SK-N-SH (cell line): Measurements from ENCODE around the gene CRIP3. TPM values are rescaled to one million over a fixed set of nuclear protein-coding genes. Genes with fewer than 3 reads are reported as not detected.

Source experiments
- CTCF ChIA-PET: fragments of 300-600, 350-600 bp; formaldehyde crosslinking; extraction: SDS; loops from one replicate; lab custom pipeline; 2021; lab: Yijun Ruan, JAX
- POLR2A ChIA-PET: fragments of 350-600 bp; sonication (Branson Sonifier 250); formaldehyde crosslinking; extraction: SDS; loops from one replicate; lab custom pipeline; 2020; ENCODE audit warnings: antibody characterized with exemption, inconsistent platforms; lab: Yijun Ruan, JAX
- DNase-seq: peaks from one replicate; pipeline ENCODE4 v3.0.0; 2012
- H2AFZ ChIP-seq: fragments of 200-600 bp; sonication (generic); 2 replicates; pipeline ENCODE4 v1.8.1; 2016; ENCODE audit warnings: antibody characterized with exemption, mild to moderate bottlenecking, low read depth
- H3F3A ChIP-seq: fragments of 200-600 bp; sonication (generic); replicated peaks from 2 replicates; pipeline ENCODE3; 2016; ENCODE audit warnings: antibody characterized with exemption, mild to moderate bottlenecking; ENCODE audit not compliant: insufficient read depth
- H3K27ac ChIP-seq, 2 experiments: fragments of 200-500 bp in 1 of 2; fragments of 200-600 bp in 1 of 2; sonication (Bioruptor generic) in 1 of 2; sonication (generic), shearing (Covaris generic) in 1 of 2; 2 replicates each; pipeline versions ENCODE4 v1.5.1 to v1.6.1; 2014 to 2016; ENCODE audit warnings: low read depth in 2 of 2, inconsistent platforms in 1 of 2, low read length in 1 of 2, mild to moderate bottlenecking in 1 of 2, mixed read lengths in 1 of 2
- H3K27me3 ChIP-seq: fragments of 200-600 bp; sonication (generic), shearing (Covaris generic); 2 replicates; pipeline ENCODE4 v1.6.1; 2016; ENCODE audit warnings: mixed run types; ENCODE audit not compliant: insufficient read depth
- H3K36me3 ChIP-seq, 2 experiments: fragments of 200-500 bp in 1 of 2; fragments of 200-600 bp in 1 of 2; sonication (Bioruptor generic) in 1 of 2; sonication (generic) in 1 of 2; replicated peaks in 1 of 2; 2 replicates each; pipeline versions ENCODE3 to v1.5.1; 2014 to 2016; ENCODE audit warnings: low read length in 1 of 2, mild to moderate bottlenecking in 1 of 2; ENCODE audit not compliant: insufficient read depth in 2 of 2, control insufficient read depth in 1 of 2
- H3K4me1 ChIP-seq, 2 experiments: fragments of 200-500 bp in 1 of 2; fragments of 200-600 bp in 1 of 2; sonication (Bioruptor generic) in 1 of 2; sonication (generic), shearing (Covaris generic) in 1 of 2; 2 replicates each; pipeline versions ENCODE4 v1.5.1 to v1.6.1; 2014 to 2016; ENCODE audit warnings: low read depth in 1 of 2, low read length in 1 of 2, mixed run types in 1 of 2; ENCODE audit not compliant: insufficient read depth in 2 of 2, control insufficient read depth in 1 of 2
- H3K4me2 ChIP-seq: fragments of 200-600 bp; sonication (generic), shearing (Covaris generic); 2 replicates; pipeline ENCODE4 v1.6.1; 2017; ENCODE audit warnings: mixed run types
- H3K4me3 ChIP-seq, 2 experiments: fragments of 200-500 bp in 1 of 2; fragments of 200-600 bp in 1 of 2; sonication (Bioruptor generic) in 1 of 2; sonication (generic), shearing (Covaris generic) in 1 of 2; 2 replicates each; pipeline versions ENCODE4 v1.5.1 to v1.8.1; 2014 to 2016; ENCODE audit warnings: low read depth in 2 of 2, inconsistent platforms in 1 of 2, low read length in 1 of 2, mild to moderate bottlenecking in 1 of 2, mixed read lengths in 1 of 2, moderate library complexity in 1 of 2
- H3K79me2 ChIP-seq: fragments of 200-600 bp; sonication (generic); 2 replicates; pipeline ENCODE4 v1.8.1; 2017; ENCODE audit warnings: mild to moderate bottlenecking; ENCODE audit not compliant: insufficient read depth
- H3K9ac ChIP-seq: fragments of 200-600 bp; sonication (generic); 2 replicates; pipeline ENCODE4 v1.6.1; 2017; ENCODE audit warnings: mixed run types
- H3K9me2 ChIP-seq: fragments of 200-600 bp; sonication (generic); 2 replicates; pipeline ENCODE4 v1.6.1; 2017; ENCODE audit warnings: mixed run types
- H3K9me3 ChIP-seq: fragments of 200-600 bp; sonication (generic); 2 replicates; pipeline ENCODE4 v1.6.1; 2017; ENCODE audit warnings: mixed run types, mild to moderate bottlenecking, moderate library complexity
- H4K20me1 ChIP-seq: fragments of 200-600 bp; sonication (generic); 2 replicates; pipeline ENCODE4 v1.6.1; 2017; ENCODE audit warnings: mild to moderate bottlenecking, mixed run types; ENCODE audit not compliant: insufficient read depth
- CHD2 ChIP-seq: fragments of 150-350 bp; IDR thresholded peaks from 2 replicates; pipeline ENCODE4 v1.6.1; 2018; ENCODE audit warnings: low read length; ENCODE audit not compliant: partially characterized antibody
- ELF1 ChIP-seq: IDR thresholded peaks from 2 replicates; pipeline ENCODE4 v1.4.0; 2012
- EP300 ChIP-seq, 2 experiments: IDR thresholded peaks; 2 replicates each; pipeline versions ENCODE4 v1.4.0 to v1.6.1; 2012; ENCODE audit warnings: borderline replicate concordance in 1 of 2, low read depth in 1 of 2, low read length in 1 of 2
- EZH2phosphoT487 ChIP-seq: fragments of 200-600 bp; sonication (generic); IDR thresholded peaks from 2 replicates; pipeline ENCODE4 v1.6.1; 2017; ENCODE audit warnings: low read depth, mixed run types, mild to moderate bottlenecking, antibody characterized with exemption, moderate library complexity, borderline replicate concordance
- FOSL2 ChIP-seq: IDR thresholded peaks from 2 replicates; pipeline ENCODE4 v1.4.0; 2012; ENCODE audit warnings: low read depth, mild to moderate bottlenecking, moderate library complexity, borderline replicate concordance
- FOXJ3 ChIP-seq: sonication (generic); formaldehyde crosslinking; IDR thresholded peaks from 2 replicates; pipeline ENCODE4 v1.5.1; 2020; ENCODE audit warnings: mild to moderate bottlenecking, missing genetic modification reagents
- GABPA ChIP-seq: IDR thresholded peaks from 2 replicates; pipeline ENCODE4 v1.4.0; 2012; ENCODE audit warnings: low read depth, mild to moderate bottlenecking
- JUND ChIP-seq: IDR thresholded peaks from 2 replicates; pipeline ENCODE4 v1.4.0; 2012
- MXI1 ChIP-seq: IDR thresholded peaks from 2 replicates; pipeline ENCODE4 v1.6.1; 2012; ENCODE audit warnings: mild to moderate bottlenecking, low read depth, low read length, improper control_type of control experiment
- NFIC ChIP-seq: IDR thresholded peaks from 2 replicates; pipeline ENCODE4 v1.4.0; 2012; ENCODE audit warnings: borderline replicate concordance
- RFX5 ChIP-seq: IDR thresholded peaks from 2 replicates; pipeline ENCODE4 v1.6.1; 2012; ENCODE audit warnings: mild to moderate bottlenecking, improper control_type of control experiment, low read length
- WGBS: methylation state at CpG from one replicate; pipeline ENCODE4 v1.1.6; 2017; ENCODE audit warnings: low lambda C conversion rate; 5-methylcytosine and 5-hydroxymethylcytosine counted together
- polyA plus RNA-seq, 3 experiments: library from polyadenylated mRNA; depleted of rRNA; stranded (reverse); fragments of >200 nt; gene quantifications; 2 replicates each; pipeline ENCODE4 v1.2.3, GENCODE V29; 2012
- TF ChIP-seq, protein P1 (sequence below): fragments of 200-600 bp; sonication (generic); IDR thresholded peaks from 2 replicates; pipeline ENCODE4 v1.6.1; 2017; ENCODE audit warnings: antibody characterized with exemption, mild to moderate bottlenecking, moderate library complexity
- TF ChIP-seq, protein P2 (sequence below): IDR thresholded peaks from 2 replicates; pipeline ENCODE4 v1.4.0; 2012; ENCODE audit warnings: low read depth, borderline replicate concordance
- TF ChIP-seq, protein P3 (sequence below): IDR thresholded peaks from 2 replicates; pipeline ENCODE4 v1.6.1; 2012; ENCODE audit warnings: mild to moderate bottlenecking, low read depth, low read length, moderate library complexity
- TF ChIP-seq, protein P4 (sequence below): IDR thresholded peaks from 2 replicates; pipeline ENCODE4; 2012

Gene CRIP3
- polyA plus RNA-seq, 1 of the 3 experiments (the other 2 are of a cell fraction): not detected

DNA sequence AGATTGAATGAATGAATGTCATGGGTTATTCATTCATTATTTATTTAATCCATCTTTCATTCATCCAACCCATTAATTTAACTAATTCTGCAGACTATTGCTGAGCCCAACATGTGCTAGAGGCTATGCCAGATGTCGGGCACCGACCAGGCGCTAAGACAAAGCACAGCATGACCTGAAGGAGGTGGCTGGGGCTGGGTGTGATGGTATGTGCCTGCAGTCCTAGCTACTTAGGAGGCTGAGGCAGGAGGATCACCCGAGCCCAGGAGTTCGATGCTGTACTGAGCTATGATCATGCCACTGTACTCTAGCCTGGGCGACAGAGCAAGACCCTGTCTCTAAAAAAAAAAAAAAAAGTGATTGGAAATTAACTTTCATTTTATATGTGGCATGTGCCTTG is 16.3 kb downstream of the CRIP3 start:
- POLR2A ChIA-PET: no interaction called here

More for the DNA sequence above, 16.3 kb downstream of the CRIP3 start:
- no peak overlapping the region for H3K9ac ChIP-seq
- H3K4me1 ChIP-seq: no peaks in the 10 kb centered on the region
- no peaks in the 10 kb centered on the region for H3K9me2 ChIP-seq
- CTCF ChIA-PET: interaction anchor here (1.0 kb wide), 1 partner anchor 23 kb away, joined by 3 read pairs; no protein-coding TSS in a partner anchor
- no peak overlapping the region for H3K4me3 ChIP-seq
- H2AFZ ChIP-seq: no peak overlapping the region
- 76% methylated on average over 6 of the region's 6 CpGs for WGBS
- no peak for TF ChIP-seq NFIC
- no peak for TF ChIP-seq RFX5
- no peak for TF ChIP-seq ELF1
- TF ChIP-seq, protein P1, sequence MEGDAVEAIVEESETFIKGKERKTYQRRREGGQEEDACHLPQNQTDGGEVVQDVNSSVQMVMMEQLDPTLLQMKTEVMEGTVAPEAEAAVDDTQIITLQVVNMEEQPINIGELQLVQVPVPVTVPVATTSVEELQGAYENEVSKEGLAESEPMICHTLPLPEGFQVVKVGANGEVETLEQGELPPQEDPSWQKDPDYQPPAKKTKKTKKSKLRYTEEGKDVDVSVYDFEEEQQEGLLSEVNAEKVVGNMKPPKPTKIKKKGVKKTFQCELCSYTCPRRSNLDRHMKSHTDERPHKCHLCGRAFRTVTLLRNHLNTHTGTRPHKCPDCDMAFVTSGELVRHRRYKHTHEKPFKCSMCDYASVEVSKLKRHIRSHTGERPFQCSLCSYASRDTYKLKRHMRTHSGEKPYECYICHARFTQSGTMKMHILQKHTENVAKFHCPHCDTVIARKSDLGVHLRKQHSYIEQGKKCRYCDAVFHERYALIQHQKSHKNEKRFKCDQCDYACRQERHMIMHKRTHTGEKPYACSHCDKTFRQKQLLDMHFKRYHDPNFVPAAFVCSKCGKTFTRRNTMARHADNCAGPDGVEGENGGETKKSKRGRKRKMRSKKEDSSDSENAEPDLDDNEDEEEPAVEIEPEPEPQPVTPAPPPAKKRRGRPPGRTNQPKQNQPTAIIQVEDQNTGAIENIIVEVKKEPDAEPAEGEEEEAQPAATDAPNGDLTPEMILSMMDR: no peak
- no peak for TF ChIP-seq CHD2
- TF ChIP-seq, protein P2, sequence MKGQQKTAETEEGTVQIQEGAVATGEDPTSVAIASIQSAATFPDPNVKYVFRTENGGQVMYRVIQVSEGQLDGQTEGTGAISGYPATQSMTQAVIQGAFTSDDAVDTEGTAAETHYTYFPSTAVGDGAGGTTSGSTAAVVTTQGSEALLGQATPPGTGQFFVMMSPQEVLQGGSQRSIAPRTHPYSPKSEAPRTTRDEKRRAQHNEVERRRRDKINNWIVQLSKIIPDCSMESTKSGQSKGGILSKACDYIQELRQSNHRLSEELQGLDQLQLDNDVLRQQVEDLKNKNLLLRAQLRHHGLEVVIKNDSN: no peak
- TF ChIP-seq, protein P3, sequence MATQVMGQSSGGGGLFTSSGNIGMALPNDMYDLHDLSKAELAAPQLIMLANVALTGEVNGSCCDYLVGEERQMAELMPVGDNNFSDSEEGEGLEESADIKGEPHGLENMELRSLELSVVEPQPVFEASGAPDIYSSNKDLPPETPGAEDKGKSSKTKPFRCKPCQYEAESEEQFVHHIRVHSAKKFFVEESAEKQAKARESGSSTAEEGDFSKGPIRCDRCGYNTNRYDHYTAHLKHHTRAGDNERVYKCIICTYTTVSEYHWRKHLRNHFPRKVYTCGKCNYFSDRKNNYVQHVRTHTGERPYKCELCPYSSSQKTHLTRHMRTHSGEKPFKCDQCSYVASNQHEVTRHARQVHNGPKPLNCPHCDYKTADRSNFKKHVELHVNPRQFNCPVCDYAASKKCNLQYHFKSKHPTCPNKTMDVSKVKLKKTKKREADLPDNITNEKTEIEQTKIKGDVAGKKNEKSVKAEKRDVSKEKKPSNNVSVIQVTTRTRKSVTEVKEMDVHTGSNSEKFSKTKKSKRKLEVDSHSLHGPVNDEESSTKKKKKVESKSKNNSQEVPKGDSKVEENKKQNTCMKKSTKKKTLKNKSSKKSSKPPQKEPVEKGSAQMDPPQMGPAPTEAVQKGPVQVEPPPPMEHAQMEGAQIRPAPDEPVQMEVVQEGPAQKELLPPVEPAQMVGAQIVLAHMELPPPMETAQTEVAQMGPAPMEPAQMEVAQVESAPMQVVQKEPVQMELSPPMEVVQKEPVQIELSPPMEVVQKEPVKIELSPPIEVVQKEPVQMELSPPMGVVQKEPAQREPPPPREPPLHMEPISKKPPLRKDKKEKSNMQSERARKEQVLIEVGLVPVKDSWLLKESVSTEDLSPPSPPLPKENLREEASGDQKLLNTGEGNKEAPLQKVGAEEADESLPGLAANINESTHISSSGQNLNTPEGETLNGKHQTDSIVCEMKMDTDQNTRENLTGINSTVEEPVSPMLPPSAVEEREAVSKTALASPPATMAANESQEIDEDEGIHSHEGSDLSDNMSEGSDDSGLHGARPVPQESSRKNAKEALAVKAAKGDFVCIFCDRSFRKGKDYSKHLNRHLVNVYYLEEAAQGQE: no peak
- TF ChIP-seq MXI1: no peak
- no peak for TF ChIP-seq GABPA
- TF ChIP-seq JUND: no peak
- TF ChIP-seq, protein P4, sequence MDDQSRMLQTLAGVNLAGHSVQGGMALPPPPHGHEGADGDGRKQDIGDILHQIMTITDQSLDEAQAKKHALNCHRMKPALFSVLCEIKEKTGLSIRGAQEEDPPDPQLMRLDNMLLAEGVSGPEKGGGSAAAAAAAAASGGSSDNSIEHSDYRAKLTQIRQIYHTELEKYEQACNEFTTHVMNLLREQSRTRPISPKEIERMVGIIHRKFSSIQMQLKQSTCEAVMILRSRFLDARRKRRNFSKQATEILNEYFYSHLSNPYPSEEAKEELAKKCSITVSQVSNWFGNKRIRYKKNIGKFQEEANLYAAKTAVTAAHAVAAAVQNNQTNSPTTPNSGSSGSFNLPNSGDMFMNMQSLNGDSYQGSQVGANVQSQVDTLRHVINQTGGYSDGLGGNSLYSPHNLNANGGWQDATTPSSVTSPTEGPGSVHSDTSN: no peak
- no peak for TF ChIP-seq FOXJ3 (CRISPR knock-in tag)
- TF ChIP-seq FOSL2: no peak
- no peak for TF ChIP-seq EP300 (IDR thresholded peaks at IDR 0.05; ENCODE audit: borderline replicate concordance in 1 of 2, low read depth in 1 of 2, low read length in 1 of 2)
- no peak for TF ChIP-seq EZH2phosphoT487
- TF ChIP-seq, all 33 proteins: peak for 0
- no peaks in the 10 kb centered on the region for H3F3A ChIP-seq
- no peak overlapping the region for H3K4me2 ChIP-seq
- H3K27ac ChIP-seq: no peak overlapping the region
- DNase-seq: no peak
- H3K9me3 ChIP-seq: no peaks in the 10 kb centered on the region
- peaks cover 6% of the 10 kb centered on the region; the same call in 1 of the 2 replicates for H3K27me3 ChIP-seq
- no peaks in the 10 kb centered on the region for H3K36me3 ChIP-seq
- no peaks in the 10 kb centered on the region for H4K20me1 ChIP-seq
- H3K79me2 ChIP-seq: no peaks in the 10 kb centered on the region
